Mammary epithelial cell (primary cell): Measurements from ENCODE around the gene CSGALNACT2.

Source experiments
- EZH2 ChIP-seq: IDR thresholded peaks from 2 replicates; pipeline ENCODE4 v1.6.1; 2012; ENCODE audit warnings: low read length, inconsistent platforms, borderline replicate concordance
- TF ChIP-seq, protein P1 (sequence below), 2 donors: IDR thresholded peaks in 1 of 2; conservative IDR thresholded peaks in 1 of 2; 2 replicates each; pipeline ENCODE4 v1.5.1; 2011 to 2012; ENCODE audit warnings: inconsistent platforms in 2 of 2, low read length in 2 of 2, mild to moderate bottlenecking in 2 of 2, control low read depth in 1 of 2, low read depth in 1 of 2; ENCODE audit not compliant: insufficient read depth in 1 of 2; ENCODE audit errors: extremely low read depth in 1 of 2

DNA sequence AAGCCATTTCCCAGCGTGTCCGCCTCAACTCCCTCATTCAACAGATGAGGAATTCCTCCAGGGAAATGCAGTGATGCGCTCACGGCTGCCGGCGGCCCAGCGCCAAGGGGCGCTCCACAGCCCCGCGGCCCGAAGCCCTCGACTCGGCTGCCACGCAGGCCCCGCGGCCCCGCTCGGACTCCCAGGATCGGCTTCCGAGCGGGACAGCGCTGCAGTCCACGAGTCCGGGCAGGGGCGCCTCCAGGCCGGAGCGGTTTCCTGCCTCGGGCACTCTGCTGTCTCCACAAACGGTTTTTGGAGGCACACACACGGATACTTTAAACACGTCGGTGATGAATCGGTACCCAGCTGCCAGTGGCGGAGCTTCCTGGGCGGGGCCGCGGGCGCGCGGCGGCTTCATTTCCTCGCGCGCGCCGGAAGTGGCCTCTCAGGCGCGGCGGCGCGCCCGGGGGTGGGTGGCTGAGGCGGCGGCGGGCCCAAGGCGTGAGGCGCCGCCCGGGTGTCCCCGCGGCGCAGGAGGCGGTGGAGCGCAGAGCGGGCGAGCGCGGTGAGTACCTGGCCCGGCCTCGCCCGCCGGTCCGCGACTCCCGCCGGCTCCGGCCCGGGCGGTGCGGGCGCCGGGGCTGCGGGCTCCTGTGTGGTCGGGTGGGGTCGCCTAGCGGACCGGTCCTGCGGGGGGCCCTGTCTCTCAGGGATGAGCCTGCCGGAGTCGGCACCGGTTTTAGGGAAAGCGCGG, at the start of gene CSGALNACT2:
- TF ChIP-seq, protein P1, sequence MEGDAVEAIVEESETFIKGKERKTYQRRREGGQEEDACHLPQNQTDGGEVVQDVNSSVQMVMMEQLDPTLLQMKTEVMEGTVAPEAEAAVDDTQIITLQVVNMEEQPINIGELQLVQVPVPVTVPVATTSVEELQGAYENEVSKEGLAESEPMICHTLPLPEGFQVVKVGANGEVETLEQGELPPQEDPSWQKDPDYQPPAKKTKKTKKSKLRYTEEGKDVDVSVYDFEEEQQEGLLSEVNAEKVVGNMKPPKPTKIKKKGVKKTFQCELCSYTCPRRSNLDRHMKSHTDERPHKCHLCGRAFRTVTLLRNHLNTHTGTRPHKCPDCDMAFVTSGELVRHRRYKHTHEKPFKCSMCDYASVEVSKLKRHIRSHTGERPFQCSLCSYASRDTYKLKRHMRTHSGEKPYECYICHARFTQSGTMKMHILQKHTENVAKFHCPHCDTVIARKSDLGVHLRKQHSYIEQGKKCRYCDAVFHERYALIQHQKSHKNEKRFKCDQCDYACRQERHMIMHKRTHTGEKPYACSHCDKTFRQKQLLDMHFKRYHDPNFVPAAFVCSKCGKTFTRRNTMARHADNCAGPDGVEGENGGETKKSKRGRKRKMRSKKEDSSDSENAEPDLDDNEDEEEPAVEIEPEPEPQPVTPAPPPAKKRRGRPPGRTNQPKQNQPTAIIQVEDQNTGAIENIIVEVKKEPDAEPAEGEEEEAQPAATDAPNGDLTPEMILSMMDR (conservative IDR thresholded peaks at IDR 0.05 in 1 of 2, IDR thresholded peaks at IDR 0.05 in 1 of 2; ENCODE audit: extremely low read depth in 1 of 2, insufficient read depth in 1 of 2, low read depth in 1 of 2, low read length in 2 of 2): no peak
- no peak for TF ChIP-seq EZH2
